Ovary (tissue), 9 donors: ENCODE measurements around the gene CWC27. TPM values are rescaled to one million over a fixed set of nuclear protein-coding genes. Genes with fewer than 3 reads are reported as not detected.

Source experiments
- DNase-seq, 5 donors: peaks; one replicate each; pipeline ENCODE4 v3.0.0-alpha.2; 2019 to 2020
- H3K27ac ChIP-seq, 2 donors: fragments of 200-600 bp; one replicate each; pipeline versions ENCODE4 v1.5.1 to v1.8.0; 2019 to 2022
- H3K27me3 ChIP-seq: fragments of 200-600 bp; one replicate; pipeline ENCODE4 v1.8.0; 2022
- H3K36me3 ChIP-seq: fragments of 200-600 bp; sonication (generic); one replicate; pipeline ENCODE4 v1.5.1; 2019
- H3K4me1 ChIP-seq: one replicate; pipeline ENCODE4 v1.8.1; 2013; ENCODE audit warnings: mild to moderate bottlenecking, moderate library complexity; ENCODE audit not compliant: insufficient read depth
- H3K4me3 ChIP-seq: fragments of 200-600 bp; sonication (generic); one replicate; pipeline ENCODE4 v1.5.1; 2017
- H3K9me3 ChIP-seq, 2 donors: fragments of 200-600 bp in 1 of 2; sonication (generic) in 1 of 2; one replicate each; pipeline versions ENCODE4 v1.5.1 to v1.8.1; 2013 to 2019; ENCODE audit warnings: mild to moderate bottlenecking in 1 of 2, moderate library complexity in 1 of 2
- CTCF ChIP-seq, 3 donors: fragments of 450-650 bp in 2 of 3; fragments of 200-600 bp in 1 of 3; IDR thresholded peaks; one replicate each; pipeline versions ENCODE4 v1.5.1 to v1.8.0; 2016 to 2022; ENCODE audit warnings: antibody characterized with exemption in 3 of 3, mild to moderate bottlenecking in 1 of 3
- EP300 ChIP-seq: sonication (generic); formaldehyde crosslinking; IDR thresholded peaks from one replicate; pipeline ENCODE4 v1.6.1; 2017; ENCODE audit warnings: antibody characterized with exemption
- POLR2A ChIP-seq: fragments of 450-650 bp; IDR thresholded peaks from one replicate; pipeline ENCODE4 v1.6.1; 2017; ENCODE audit warnings: antibody characterized with exemption, mild to moderate bottlenecking, moderate library complexity
- WGBS, 3 donors: extraction: QIAGEN DNeasy Blood & Tissue Kit in 1 of 3; methylation state at CpG; one replicate each; pipeline versions ENCODE4 v1.1.5 to v1.1.7; 2013 to 2017; 5-methylcytosine and 5-hydroxymethylcytosine counted together
- intact Hi-C, 4 donors: fragments of 100-400 bp; cut with DNase I; formaldehyde crosslinking; loops; one replicate each; pipeline versions ENCODE4 v1.11.0 to v1.15.1; 2022 to 2023
- polyA plus RNA-seq, 2 donors: library from polyadenylated mRNA; stranded (reverse); fragments of 200-250 nt in 1 of 2; fragments of 350-450 nt in 1 of 2; fragmentation: Illumina TruSeq in 1 of 2; extraction: RNeasy Lipid Tissue Mini Kit (QIAGEN cat#74804) in 1 of 2; gene quantifications; one replicate each; pipeline ENCODE4 v1.2.3, GENCODE V29; 2013 to 2014
- total RNA-seq, 7 donors: library from RNA; depleted of rRNA in 2 of 7; stranded (reverse); fragments of >200 nt in 2 of 7; fragmentation: NEBNext Ultra II Directional in 3 of 7; extraction: Animal tissue kit (Norgen Biotek cat#: 25700) in 3 of 7; gene quantifications; one replicate each; pipeline versions ENCODE4 v1.1.0 to v1.2.4, GENCODE V29; 2016 to 2023
- donor health status: DM: no; HTN: no; CAD: no; lungs with moderate emphysema.
- donor health status: DM: no; HTN: no; CAD: no.
- donor health status: Bipolar disorder and iron deficiency.
- donor health status: DM: yes; HTN: yes; CAD: no.
- donor health status: DM: no; HTN: no; CAD: no.
- donor health status: DM: yes; HTN: yes; CAD: no.

CWC27 gene
- total and polyA plus RNA-seq, 9 donors = 10.0 to 23.1 (median 18.9) TPM

DNA sequence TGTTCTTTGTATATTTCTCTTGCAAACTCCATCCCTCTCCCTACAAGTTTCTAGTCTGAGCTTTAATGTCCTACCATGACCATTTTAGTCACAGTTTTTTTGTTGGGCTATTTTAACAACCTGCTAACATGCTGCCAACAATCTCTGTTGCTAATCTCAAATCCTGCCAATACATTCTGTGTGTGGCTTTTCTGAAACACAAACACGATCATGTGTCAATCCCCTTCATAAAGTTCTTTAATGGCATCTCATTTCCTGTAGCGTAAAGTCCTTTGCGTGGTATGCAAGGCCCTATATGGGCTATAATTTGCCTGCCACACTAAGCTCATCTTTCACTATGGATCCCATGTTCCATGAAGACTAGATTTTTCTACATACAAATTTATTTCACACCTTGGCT is 180.6 kb downstream of the CWC27 start:
- no peaks in the 10 kb centered on the region for H3K9me3 ChIP-seq
- WGBS, 3 donors = 90 to 91% (median 91%) methylated on average over 3 of the region's 3 CpGs
- H3K4me1 ChIP-seq = no peaks in the 10 kb centered on the region
- no peak overlapping the region for H3K27ac ChIP-seq
- H3K4me3 ChIP-seq = no peak overlapping the region
- H3K27me3 ChIP-seq = no peaks in the 10 kb centered on the region
- no peaks in the 10 kb centered on the region for H3K36me3 ChIP-seq
- TF ChIP-seq POLR2A (no peak), EP300 (no peak), CTCF (IDR thresholded peaks at IDR 0.05) (no peak)
- no peak for DNase-seq
- intact Hi-C loops = no loop called here

- DNase-seq = no peak
- no peak for TF ChIP-seq CTCF (IDR thresholded peaks at IDR 0.05)
- no peak for TF ChIP-seq EP300
- no peak for TF ChIP-seq POLR2A
- intact Hi-C loops = loop anchor here in 2 of 4 donors (1.0 to 10.0 kb wide), 3 partner anchors 23 to 532 kb away; partner anchors contain the start of gene ADAMTS6 (in 2 of the 2)
- Histone ChIP-seq H3K9me3 (no peaks in the 10 kb centered on the region), H3K36me3 (no peaks in the 10 kb centered on the region), H3K4me1 (no peaks in the 10 kb centered on the region), H3K27ac (no peak overlapping the region), H3K27me3 (no peaks in the 10 kb centered on the region), H3K4me3 (no peak overlapping the region)
- WGBS, 3 donors = 84 to 92% (median 91%) methylated on average over 3 of the region's 3 CpGs
These were observed 184.4 kb downstream of the CWC27 start for GRCh38 chr5:64952951-64953673.

- Histone ChIP-seq H3K27me3 (no peaks in the 10 kb centered on the region), H3K27ac (no peak overlapping the region), H3K4me1 (no peaks in the 10 kb centered on the region), H3K9me3 (no peaks in the 10 kb centered on the region), H3K36me3 (no peaks in the 10 kb centered on the region), H3K4me3 (no peak overlapping the region)
- intact Hi-C loops = loop anchor here in 2 of 4 donors (5.0 to 10.0 kb wide), 2 partner anchors 528 to 530 kb away; partner anchors contain the start of gene ADAMTS6 (in 2 of the 2)
- 89 to 96% (median 90%) methylated on average over 1 of the region's 1 CpG for WGBS, 3 donors
- TF ChIP-seq CTCF (IDR thresholded peaks at IDR 0.05) = no peak
- TF ChIP-seq POLR2A = no peak
- no peak for TF ChIP-seq EP300
- DNase-seq = no peak
These were observed 185.8 kb downstream of the CWC27 start for GRCh38 chr5:64954518-64954917.

DNA sequence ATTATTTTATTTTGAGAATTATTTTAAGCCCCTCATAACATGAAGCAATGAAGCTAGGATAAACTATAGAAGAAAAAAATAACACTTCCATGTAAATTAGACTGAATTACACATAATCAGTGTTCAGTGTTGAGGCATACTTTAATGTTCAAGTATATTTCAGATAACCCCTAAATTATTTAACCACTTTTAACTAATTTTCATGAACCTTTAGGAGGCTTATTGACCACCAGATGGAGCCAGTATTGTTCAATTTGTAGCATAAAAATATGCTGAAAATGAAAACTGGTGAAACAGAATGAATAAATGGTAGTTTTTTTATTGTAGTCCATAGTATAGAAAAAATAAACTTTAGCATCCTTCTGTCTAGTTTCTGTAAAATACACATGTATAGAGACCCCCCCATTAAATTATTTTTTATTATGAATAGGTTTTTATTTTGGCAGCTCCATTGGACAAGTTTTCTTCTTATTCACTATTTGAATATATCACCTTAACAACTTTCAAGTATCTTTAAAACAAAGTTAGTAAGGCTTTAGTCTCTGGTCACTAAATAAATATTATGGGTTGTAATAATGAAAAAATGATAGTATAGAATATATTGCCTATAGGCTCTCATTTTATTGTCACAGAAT is 190.1 kb downstream of the CWC27 start:
- DNase-seq = no peak
- H3K4me1 ChIP-seq = no peaks in the 10 kb centered on the region
- intact Hi-C loops = loop anchor here in 1 of 4 donors (10.0 kb wide), 1 partner anchor 526 kb away; the partner anchor contains the start of gene ADAMTS6
- no peak overlapping the region for H3K27ac ChIP-seq
- H3K27me3 ChIP-seq = no peaks in the 10 kb centered on the region
- H3K4me3 ChIP-seq = no peak overlapping the region
- no peaks in the 10 kb centered on the region for H3K36me3 ChIP-seq
- H3K9me3 ChIP-seq = no peaks in the 10 kb centered on the region
- TF ChIP-seq CTCF (IDR thresholded peaks at IDR 0.05) (peak; percentile 8 to 42 (median 11)), EP300 (no peak)
